NB4 (cell line): ENCODE data around the gene HAVCR2.

Experiments
- DNase-seq: peaks from one replicate; pipeline ENCODE4 v3.0.0; 2010; ENCODE audit warnings: low read depth
- H3K4me3 ChIP-seq: one replicate; pipeline ENCODE4 v1.5.1; 2011; ENCODE audit warnings: mild to moderate bottlenecking, low read depth, low read length, moderate library complexity
- MYC ChIP-seq: IDR thresholded peaks from 2 replicates; pipeline ENCODE4 v1.6.1; 2011; ENCODE audit warnings: low read depth, low read length
- POLR2A ChIP-seq: IDR thresholded peaks from 2 replicates; pipeline ENCODE4 v1.6.1; 2011; ENCODE audit warnings: mild to moderate bottlenecking; ENCODE audit not compliant: insufficient read length; ENCODE audit errors: extremely low read depth
- TF ChIP-seq, protein P1 (sequence below): IDR thresholded peaks from one replicate; pipeline ENCODE4 v1.5.1; 2012; ENCODE audit warnings: low read depth, low read length
- TF ChIP-seq, protein P2 (sequence below): IDR thresholded peaks from 2 replicates; pipeline ENCODE4 v1.6.1; 2011; ENCODE audit warnings: low read depth, low read length

Gene HAVCR2

DNA sequence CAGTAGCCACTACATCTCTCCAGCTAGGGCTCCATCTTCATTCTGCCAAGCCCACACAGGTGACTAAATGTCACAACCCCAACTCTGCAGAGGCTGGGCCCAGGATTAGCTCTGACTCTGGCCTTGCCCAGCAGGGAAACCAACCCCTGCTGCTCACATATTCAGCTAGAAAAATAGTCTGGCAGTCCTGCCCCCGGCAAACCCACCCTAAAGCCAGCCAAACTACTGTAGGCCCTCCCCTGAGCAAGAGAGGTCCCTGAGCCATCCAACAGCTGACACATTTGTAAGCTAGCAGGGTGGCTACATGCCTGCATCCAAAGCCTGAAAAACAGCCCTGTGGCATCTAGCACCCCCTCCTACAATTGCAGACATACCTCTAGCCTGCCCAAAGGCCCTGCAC, 11.3 kb upstream of the HAVCR2 start:
- no peak overlapping the region for H3K4me3 ChIP-seq
- DNase-seq: no peak
- TF ChIP-seq, protein P1, sequence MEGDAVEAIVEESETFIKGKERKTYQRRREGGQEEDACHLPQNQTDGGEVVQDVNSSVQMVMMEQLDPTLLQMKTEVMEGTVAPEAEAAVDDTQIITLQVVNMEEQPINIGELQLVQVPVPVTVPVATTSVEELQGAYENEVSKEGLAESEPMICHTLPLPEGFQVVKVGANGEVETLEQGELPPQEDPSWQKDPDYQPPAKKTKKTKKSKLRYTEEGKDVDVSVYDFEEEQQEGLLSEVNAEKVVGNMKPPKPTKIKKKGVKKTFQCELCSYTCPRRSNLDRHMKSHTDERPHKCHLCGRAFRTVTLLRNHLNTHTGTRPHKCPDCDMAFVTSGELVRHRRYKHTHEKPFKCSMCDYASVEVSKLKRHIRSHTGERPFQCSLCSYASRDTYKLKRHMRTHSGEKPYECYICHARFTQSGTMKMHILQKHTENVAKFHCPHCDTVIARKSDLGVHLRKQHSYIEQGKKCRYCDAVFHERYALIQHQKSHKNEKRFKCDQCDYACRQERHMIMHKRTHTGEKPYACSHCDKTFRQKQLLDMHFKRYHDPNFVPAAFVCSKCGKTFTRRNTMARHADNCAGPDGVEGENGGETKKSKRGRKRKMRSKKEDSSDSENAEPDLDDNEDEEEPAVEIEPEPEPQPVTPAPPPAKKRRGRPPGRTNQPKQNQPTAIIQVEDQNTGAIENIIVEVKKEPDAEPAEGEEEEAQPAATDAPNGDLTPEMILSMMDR: no peak
- TF ChIP-seq, protein P2, sequence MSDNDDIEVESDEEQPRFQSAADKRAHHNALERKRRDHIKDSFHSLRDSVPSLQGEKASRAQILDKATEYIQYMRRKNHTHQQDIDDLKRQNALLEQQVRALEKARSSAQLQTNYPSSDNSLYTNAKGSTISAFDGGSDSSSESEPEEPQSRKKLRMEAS: no peak
- no peak for TF ChIP-seq POLR2A
- TF ChIP-seq MYC: no peak

DNA sequence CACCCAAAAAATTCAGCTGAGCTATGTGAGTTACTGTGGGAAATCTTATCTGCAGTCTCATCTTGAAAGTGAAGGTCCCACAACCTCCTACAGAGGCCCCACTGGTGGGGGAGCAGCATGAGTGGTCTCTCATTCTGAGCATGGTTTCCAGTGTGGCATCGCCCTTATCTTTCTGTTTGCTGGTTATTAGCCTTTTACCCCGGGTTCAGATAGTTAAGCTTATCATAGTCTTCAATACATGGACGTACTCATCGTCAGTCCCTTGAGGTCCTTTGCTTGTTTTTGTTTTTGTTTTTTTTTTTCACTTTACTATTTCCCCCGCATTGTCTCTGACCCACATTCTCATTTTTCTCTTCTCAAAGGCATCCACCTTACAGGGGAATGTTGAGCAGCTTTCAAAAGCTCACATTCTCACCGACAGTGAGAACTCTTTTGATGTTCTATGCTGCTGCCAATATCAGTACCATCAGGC, 7.7 kb upstream of the HAVCR2 start:
- DNase-seq: no peak
- H3K4me3 ChIP-seq: no peak overlapping the region
- TF ChIP-seq, protein P1: no peak
- TF ChIP-seq, protein P2: no peak
- TF ChIP-seq MYC: no peak

DNA sequence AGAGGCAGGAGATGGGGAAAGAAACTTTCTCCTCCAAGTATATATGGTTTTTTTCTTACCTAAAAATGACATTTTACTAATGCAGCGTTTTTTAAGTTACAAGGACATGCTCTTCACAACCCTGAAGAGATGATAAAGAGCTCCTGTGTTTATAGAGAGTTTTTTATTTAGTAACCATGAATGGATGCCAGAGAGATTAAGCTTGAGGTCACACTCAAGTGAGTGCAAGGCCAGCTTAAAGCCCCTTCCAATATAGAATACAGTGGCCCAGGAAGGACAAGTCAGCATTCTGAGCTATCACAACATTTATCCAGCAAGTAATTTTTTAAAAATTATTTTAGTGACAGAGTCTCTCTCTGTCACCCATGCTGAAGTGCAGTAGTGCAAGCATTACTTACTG, 6.7 kb upstream of the HAVCR2 start:
- DNase-seq: no peak
- no peak overlapping the region for H3K4me3 ChIP-seq

DNA sequence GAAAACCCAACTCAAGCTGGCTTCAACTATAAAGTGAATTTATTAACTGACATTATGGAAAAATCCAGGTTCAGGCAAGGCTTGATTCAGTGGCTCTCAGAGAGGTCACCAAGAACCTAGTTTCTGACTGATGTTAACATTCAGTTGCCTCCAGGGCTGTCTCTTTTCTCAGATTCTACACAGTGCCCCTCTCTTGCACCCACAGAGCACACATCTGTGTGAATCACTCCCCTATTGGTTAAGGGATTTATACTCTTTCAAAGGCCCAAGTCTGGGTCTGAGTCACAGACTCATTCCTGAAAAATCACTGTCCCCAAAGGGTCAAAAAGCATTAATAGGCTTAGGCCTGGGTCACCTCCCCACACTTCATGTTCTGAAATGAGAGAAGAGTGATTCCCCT, 6.2 kb upstream of the HAVCR2 start:
- H3K4me3 ChIP-seq: no peak overlapping the region
- DNase-seq: no peak
- TF ChIP-seq MYC (no peak), POLR2A (no peak)
- TF ChIP-seq, protein P1: no peak
- TF ChIP-seq, protein P2: no peak

More for the DNA sequence above, 6.7 kb upstream of the HAVCR2 start:
- no peak for TF ChIP-seq MYC
- TF ChIP-seq, protein P1: no peak
- TF ChIP-seq, protein P2: no peak
- no peak for TF ChIP-seq POLR2A

DNA sequence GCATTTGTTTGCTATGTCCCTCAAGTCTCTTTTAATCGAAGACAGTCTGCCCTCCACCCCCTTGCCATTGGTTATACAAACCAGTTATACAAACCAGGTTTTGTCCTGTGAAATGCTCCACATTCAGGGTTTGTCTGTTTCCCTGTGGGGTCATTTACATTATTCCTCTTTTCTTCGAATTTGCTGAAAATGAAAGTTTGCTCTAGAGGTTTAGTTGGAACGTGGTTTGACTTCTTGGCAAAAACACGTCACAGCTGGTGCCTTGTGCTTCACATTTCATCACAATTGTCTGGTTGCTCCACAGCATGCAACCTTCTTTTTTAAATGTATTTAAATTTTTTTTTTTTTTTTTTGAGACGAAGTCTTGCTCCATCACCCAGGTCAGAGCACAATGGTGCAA, 4.2 kb upstream of the HAVCR2 start:
- peak; percentile 18 for DNase-seq
- no peak for TF ChIP-seq POLR2A
- H3K4me3 ChIP-seq: no peak overlapping the region

DNA sequence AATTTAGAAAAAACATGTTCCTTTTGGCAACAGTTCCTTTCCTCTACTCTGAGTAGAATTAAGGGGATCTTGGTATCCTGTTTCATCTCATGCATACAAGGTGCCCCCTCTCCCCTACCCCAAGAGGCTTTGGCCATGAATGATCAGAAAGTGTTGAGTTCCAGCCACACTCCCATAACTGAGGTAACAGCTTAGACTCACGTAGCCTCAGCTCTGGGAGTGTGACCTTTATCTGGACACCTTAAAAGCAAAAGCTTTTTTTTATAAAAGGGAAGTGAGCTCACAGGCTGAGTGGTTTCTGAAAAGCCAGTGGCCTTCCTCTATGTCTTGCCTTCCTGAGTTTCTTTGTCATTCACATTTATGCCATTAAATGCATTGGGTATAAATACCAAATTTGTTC, 900 bp upstream of the HAVCR2 start:
- peak; percentile 55 for DNase-seq
- TF ChIP-seq, protein P1: no peak
- TF ChIP-seq POLR2A: no peak
- H3K4me3 ChIP-seq: no peak overlapping the region

DNA sequence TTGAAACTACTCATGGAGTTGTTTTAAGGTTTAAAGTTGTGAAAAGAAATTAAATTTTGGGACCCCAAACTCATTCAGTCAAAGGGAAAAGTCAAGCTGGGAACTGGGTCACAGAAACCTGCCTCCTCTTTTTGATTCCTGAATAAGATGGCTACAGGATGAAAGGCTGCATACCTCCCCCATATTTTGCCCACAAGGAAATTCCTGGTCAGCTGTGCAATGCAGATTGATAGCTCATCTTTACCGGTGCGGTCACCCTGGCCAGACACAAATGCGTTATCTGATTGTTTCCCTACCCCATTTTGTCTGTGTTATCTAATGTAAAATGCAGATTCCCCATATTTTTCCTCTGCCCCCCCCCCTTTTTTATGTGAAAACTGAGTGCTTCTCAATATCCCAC, 1.3 kb downstream of the HAVCR2 start:
- peak; percentile 46 for DNase-seq
- TF ChIP-seq POLR2A (no peak), MYC (no peak)
- TF ChIP-seq, protein P2: no peak
- TF ChIP-seq, protein P1: no peak
- no peak overlapping the region for H3K4me3 ChIP-seq
